ENCODE data around the gene CSNK1D.

The CSNK1D gene

DNA sequence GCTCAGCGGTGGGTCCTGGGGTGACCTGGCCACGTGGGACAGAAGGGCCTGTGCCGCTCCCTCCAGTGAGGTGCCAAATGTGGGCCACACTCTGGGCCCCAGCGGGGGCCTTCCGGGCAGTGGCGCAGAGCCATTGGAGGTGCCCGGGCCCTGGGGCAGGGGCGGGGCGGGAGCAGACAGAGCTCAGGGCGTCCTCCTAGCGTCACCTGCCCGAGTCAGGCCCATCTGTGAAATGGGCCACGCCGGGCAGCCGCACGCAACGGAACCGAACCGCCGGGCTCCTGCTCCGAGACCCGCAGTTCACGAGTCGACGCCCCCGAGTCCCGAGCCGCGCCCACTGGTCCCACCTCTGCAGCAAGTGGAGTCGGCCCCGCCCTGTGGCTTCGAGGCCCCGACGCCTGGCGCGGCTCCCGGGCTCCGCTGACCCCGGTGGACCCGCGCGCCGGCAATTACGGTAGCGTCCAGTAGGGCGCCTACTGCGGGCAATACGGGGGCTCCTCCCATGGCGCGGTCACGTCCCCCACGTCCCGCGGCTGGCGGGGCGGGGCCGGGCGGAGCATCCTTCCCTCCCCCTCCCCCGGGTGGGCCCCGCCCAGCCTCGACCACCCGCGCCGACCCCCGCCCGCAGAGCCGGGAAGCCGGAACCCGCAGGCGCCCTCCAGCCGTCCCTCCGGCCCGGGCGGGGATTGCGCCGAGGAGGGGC lies 42.7 kb downstream of the CSNK1D start:
- DNase-seq (ENCODE audit: low read depth): peak; percentile 75
- TF ChIP-seq, protein P1, sequence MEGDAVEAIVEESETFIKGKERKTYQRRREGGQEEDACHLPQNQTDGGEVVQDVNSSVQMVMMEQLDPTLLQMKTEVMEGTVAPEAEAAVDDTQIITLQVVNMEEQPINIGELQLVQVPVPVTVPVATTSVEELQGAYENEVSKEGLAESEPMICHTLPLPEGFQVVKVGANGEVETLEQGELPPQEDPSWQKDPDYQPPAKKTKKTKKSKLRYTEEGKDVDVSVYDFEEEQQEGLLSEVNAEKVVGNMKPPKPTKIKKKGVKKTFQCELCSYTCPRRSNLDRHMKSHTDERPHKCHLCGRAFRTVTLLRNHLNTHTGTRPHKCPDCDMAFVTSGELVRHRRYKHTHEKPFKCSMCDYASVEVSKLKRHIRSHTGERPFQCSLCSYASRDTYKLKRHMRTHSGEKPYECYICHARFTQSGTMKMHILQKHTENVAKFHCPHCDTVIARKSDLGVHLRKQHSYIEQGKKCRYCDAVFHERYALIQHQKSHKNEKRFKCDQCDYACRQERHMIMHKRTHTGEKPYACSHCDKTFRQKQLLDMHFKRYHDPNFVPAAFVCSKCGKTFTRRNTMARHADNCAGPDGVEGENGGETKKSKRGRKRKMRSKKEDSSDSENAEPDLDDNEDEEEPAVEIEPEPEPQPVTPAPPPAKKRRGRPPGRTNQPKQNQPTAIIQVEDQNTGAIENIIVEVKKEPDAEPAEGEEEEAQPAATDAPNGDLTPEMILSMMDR (IDR thresholded peaks at IDR 0.05; ENCODE audit: insufficient read depth, low read depth, low read length, missing control alignments): peak; percentile 42
- peak overlapping the region; percentile 76 for H3K4me3 ChIP-seq (ENCODE audit: low read depth, low read length)

DNA sequence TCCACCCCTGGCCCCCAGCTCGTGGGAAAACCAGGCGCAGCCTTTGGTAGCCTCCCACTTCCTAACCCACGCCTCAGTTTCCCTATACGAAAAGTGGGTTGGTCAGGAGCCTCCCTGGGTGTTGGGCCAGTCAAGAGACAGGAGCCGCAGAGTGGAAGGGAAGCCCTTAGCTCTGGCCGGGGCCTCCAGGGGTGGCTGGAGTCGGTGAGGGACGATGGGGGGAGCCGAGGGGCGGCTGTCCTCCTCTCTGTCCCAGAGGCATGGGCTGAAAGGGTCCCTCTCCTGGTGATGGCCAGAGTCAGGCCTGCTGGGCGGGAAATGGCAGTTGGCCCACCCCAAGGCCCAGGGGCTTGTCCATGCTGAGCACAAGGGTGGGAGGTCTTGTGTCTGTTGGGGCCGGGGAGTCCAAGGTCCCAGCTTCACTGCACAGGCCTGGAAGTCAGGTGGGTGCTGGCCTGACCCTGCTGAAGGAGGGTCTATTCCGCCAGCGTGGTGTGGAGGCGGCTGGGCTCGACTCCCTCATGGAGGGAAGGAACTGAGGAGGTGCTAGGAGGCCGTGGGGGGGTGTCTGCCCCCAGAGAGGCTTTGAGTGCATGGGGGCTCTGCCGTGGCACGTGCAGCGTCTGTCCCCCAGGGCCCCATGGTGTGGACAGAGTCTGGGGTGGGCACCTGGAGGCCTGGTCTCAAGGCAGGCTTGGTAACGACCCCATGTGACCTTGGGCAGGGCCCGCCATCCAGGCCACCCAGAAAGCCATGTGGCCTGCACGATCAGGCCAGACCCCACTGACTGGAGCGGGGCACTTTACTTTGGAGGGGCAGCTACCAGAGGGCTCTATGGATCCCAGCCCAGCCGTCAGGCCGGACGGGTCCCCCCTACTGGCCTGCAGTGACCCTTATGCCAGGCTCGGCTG lies 43.5 kb downstream of the CSNK1D start:
- TF ChIP-seq, protein P1 (IDR thresholded peaks at IDR 0.05; ENCODE audit: insufficient read depth, low read depth, low read length, missing control alignments): no peak
- peak overlapping the region; percentile 76 for H3K4me3 ChIP-seq (ENCODE audit: low read depth, low read length)
- no peak for DNase-seq (ENCODE audit: low read depth)

DNA sequence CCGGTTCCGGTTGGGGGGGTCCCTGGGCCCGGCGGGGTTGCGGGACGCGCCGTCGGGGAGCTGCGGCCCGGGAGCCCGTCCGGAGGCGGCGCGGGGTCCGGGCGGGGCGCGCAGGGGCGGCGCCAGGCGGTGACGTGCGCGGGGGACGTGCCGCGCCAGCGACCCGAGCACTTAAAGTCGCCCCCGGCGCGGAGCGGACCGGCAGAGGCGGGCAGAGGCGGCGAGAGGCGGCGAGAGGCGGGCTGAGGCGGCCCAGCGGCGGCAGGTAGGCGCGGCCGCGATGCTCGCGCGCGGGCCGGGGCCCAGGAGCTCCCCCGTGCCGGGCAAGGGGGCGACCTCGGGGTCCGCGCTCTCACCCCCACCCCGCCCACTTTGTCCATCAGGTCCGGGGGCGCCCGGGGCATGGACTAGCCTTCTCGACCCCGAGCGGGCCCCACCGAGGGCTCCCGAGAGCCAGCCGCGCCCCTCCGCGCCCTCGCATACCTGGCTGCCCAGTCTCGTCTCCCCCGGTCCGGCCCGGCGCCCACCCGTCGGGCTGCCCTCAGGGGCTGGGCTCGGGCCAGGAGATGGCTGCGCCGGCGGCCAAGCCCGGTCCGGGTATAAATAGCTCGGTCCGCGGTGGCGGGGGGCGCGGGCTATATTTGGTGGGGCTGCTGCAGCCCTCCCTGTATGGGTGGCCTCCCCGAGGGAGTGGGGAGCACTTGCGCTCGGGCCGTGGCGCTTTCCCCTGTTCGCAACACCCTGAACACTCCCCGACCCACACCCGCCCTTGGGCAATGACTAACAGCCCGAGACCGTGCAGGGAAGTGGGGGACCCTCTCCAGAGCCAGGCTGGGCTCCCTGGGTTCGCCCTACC lies 44.4 kb downstream of the CSNK1D start, which contains the start of gene SLC16A3:
TSS of gene SLC16A3 (plus strand) at position 201 of the 856 bp plus-strand sequence. CDS start 6,967 bp downstream, outside the sequence.
- H3K4me3 ChIP-seq (ENCODE audit: low read depth, low read length): peak within 1 kb of the TSS; percentile 86
- TF ChIP-seq, protein P1 (IDR thresholded peaks at IDR 0.05; ENCODE audit: insufficient read depth, low read depth, low read length, missing control alignments): no peak
- DNase-seq (ENCODE audit: low read depth): peak; percentile 79

DNA sequence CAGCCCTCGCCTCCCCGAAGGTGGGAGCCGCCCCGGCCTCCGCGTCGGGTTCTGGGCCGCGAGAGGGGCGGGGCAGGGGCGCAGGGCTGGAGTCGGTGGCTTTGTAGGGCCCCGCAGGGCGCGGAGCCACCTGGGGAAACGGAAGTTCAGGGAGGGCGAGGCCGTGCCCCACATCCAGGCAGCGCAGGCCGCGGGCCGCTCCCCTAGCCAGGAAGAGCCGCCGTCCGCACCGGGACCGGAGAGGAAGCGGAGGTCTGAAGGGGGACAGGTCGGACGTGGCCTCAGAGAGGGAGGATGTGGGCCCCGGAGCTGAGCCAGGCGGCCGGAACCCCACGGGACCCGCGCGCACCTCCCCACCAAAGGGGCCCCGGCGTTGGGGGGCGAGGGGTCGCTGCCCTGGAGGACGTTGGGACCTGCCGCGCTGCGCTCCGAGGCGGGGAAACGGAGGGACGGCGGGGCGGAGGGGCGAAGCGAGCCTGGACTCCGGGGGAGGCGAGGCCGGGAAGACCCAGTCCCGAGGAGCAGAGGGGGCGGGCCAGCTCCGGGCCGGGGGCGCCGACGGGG lies 45.1 kb downstream of the CSNK1D start:
- TF ChIP-seq, protein P1 (IDR thresholded peaks at IDR 0.05; ENCODE audit: insufficient read depth, low read depth, low read length, missing control alignments): no peak
- DNase-seq (ENCODE audit: low read depth): peak; percentile 75
- peak overlapping the region; percentile 86 for H3K4me3 ChIP-seq (ENCODE audit: low read depth, low read length)

DNA sequence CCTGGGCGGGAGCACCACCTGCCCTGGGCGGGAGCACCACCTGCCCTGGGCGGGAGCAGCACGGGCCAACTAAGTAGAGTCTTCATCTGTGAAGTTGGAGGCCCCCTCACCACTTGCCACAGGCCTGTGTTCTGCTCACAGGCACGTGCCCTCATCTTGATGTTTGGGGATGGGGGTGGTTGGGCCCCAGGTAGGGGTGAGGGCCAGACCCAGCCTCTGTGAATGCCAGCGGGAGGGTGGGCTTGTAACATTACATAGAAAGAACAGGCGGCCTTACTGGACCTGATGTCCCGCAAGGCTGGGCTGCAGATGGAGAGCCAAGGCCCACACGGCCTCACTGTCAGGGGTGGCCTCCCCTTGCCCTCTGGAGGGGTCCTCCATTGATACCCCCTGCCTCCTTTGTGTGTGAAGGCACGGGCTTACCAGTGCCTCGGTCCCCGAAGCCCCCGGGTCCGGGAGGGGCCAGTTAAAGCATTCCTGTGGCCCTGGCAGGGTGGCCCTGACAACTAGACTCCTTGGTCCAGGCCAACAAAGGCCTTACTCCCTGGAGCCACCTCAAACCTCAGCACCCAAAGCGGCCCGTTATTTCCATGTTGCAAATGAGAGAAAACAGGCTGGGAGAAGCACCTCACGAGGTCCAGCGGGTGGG lies 45.7 kb downstream of the CSNK1D start:
- peak overlapping the region; percentile 86 for H3K4me3 ChIP-seq (ENCODE audit: low read depth, low read length)
- TF ChIP-seq, protein P1 (IDR thresholded peaks at IDR 0.05; ENCODE audit: insufficient read depth, low read depth, low read length, missing control alignments): no peak
- no peak for DNase-seq (ENCODE audit: low read depth)

Data from GM12865 (cell line).